Measurements from ENCODE around the gene YWHAH.

Gene YWHAH

GRCh38 chr22:31983911-31984656 is 39.7 kb downstream of the YWHAH start:
- no peak for DNase-seq

GRCh38 chr22:31987218-31987617 is 42.9 kb downstream of the YWHAH start:
- DNase-seq: no peak

GRCh38 chr22:31991102-31991839 is 46.9 kb downstream of the YWHAH start:
- no peak for DNase-seq

GRCh38 chr22:31995046-31995445 is 50.7 kb downstream of the YWHAH start:
- DNase-seq: no peak

- DNase-seq: no peak
These were observed 51.5 kb downstream of the YWHAH start for GRCh38 chr22:31995807-31996206.

GRCh38 chr22:31998784-31999385 is 54.5 kb downstream of the YWHAH start:
- DNase-seq: no peak

GRCh38 chr22:32000181-32000580 is 55.8 kb downstream of the YWHAH start:
- no peak for DNase-seq

- DNase-seq: no peak
These were observed 61.1 kb downstream of the YWHAH start for GRCh38 chr22:32005453-32005852.

All from activated naive CD4-positive, alpha-beta T cell (primary cell).